NCI-H2107 (cell line): Measurements from ENCODE around the gene NPHS2.
"Not testable (repeated sequence)": the region's sequence is repeated elsewhere in the genome, so short reads cannot be mapped to it uniquely, and the experiment has no call there.

Source experiments
- DNase-seq: peaks from one replicate; lab custom pipeline; 2025; lab: John Stamatoyannopoulos, UW

Gene NPHS2

DNA sequence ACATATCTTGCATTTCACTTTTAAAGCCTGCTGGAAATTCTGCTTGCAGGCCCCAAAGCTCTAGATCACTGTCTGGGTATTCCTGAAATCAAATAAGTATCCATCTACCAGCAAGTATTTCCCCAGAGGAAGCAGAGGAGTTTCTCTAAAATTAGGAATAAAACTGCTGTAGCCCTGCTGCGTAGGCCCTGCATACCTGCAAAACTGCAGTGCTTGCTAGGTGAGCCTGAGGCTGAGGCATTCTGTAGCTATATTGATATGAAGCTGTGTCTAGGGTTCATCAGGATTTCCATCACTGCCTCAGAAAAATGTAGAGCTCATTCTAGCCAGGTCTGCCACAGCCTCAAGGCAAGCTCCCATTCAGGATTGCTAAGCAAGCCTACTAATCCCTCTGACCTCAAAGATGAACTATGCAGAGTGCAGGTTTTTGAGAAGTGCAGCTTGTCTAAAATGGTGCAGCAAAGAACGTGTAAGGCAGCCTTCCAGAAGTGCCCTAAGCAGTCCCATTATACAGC is 28.7 kb downstream of the NPHS2 start:
- DNase-seq = no peak

DNA sequence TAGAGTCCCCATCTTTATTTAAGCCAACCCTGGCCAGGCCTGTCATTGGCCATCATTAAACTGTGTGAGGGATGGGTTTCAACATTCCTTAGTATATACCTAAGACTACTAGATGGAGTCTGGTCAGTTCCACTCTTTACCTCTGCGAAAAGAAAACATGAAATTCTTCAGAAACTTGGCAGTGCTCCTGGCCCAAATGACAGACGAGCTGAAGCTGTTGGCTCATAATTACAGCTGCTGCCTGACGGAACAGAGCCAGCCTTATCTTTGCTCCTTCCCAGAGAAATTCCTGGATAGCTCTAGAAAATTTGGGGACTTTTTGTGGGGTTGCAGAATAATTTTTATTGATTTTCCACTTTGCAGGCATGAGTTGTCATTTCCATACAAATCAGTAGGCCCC is 30.4 kb downstream of the NPHS2 start:
- no peak for DNase-seq

DNA sequence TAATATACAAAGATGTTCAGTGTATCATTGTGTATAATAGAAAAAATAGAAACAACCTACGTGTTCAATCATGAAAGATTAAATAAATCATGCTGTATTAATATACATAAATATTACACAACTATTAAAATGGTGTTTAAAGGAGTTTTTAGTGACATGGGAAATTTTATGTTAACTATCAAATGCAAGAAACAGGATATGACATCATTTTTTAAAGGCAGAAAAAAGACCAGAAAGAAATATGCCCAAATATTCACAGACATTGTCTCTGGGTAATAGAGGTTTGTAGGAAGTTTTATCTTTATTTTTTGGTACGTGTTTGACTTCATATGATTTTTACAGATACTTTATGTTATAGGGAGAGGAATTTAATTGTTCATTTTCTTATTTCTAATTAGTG is 34.0 kb downstream of the NPHS2 start:
- DNase-seq = no peak

DNA sequence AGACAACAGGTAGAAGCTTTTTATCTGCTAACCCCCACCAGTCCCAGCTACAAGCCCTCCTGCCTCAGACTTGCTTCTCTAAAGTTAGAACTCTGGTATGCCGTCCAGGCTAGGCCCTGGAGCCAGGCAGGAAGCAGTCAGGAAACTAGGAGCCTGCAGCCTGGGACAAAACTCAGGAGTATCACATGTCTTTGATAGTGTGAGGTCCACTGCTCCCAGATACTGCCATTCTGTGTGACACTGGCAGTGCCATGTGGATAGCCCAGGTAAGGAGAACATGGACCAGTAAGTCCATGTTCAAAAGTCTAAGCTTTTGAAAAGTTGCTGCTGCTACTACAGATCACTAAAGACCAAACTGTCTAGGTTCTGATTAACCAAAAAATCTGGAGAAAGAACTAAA is 45.4 kb downstream of the NPHS2 start:
- DNase-seq = no peak

DNA sequence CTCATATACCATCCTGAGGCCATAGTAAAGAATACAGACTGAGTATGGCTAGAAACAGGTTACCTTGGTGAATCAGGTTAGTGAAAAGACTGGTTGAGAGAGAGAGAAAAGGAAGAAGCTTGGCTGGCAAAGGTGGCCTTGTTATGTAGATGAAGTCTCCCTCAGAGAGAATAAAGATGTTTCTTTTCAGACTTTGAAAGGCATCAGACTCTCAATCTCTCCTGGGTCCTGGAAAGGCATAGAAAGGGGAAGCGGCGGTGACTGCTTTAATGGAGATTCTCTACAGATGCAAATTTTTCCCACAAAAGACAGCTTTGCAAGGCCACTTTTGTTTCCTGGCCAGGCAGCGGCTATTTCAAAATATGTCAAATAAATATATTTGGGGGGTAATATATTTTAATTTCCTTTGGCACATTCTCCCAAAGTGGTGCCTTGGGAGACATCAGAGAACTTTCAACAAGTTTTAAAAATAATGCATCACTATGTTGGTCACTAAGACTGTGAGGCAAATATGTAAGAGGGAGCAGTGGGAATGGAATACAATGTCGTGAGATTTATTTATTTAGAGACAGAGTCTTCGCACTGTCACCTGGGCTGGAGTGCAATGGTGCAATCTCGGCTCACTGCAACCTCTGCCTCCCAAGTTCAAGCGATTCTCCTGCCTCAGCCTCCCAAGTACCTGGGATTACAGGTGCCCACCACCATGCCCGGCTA is 46.1 kb downstream of the NPHS2 start:
- DNase-seq = no peak

DNA sequence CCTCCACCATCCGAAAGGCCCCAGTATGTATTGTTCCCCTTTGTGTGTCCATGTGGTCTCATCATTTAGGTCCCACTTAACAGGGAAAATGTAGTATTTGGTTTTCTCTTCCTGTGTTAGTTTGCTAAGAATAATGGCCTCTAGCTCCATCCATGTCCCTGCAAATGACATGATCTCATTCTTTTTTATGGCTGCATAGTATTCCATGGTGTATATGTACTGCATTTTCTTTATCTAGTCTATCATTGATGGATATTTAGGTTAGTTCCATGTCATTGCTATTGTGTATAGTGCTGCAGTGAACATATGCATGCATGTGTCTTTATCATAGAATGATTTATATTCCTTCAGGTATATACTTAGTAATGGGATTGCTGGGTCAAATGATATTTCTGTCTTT is 57.2 kb downstream of the NPHS2 start:
- not testable (repeated sequence) for DNase-seq

DNA sequence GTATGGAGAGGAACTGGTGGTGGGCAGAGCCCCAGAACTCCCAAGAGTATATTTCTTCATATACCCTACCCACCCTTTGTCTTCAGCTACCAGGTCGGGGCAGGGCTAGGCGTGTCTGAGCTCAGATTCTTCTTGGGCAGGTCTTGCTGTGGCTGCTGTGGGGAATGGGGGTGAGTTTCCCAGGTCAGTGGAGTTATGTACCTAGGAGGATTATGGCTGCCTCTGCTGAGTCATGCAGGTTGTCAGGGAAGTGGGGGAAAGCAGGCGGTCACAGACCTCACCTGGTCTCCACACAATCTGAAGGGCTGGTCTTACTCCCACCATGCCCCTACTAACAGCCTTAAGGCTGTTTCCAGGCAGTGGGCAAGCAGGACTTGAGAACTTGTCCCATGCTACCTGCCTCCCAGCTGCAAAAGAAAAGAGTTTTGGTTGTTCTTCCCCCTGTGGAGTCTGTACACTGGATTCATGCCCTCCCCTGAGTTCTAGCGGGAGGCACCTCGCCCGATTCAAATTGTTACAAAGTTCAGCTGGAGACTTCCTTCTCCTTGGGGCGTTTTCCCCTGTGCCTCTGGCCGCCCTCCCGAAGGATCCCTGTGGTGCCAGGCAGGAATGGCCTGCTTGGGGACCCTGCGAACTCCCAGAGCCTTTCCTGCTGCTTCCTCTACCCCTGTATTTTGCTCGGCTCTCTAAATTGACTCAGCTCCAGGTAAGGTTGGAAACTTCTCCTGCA is 58.6 kb downstream of the NPHS2 start:
- no peak for DNase-seq

DNA sequence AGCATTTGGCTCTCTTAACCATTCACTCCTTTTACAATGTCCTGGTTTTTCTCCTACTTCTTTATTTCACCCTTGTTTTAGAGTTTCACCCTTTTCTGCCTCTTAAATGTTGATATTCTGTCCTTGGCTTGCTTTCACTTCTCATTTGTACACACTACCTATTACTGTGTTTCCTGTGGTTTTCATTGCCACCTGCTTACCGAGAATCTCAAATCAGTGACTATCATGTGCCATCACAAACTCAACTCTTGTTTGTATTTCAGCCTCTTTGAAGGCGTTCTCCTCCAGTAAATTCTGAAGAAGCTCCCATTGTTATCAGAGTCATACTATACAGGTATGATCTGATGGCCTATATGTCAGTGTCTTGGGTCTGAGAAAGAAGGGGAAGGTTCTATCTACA is 65.7 kb downstream of the NPHS2 start:
- no peak for DNase-seq

DNA sequence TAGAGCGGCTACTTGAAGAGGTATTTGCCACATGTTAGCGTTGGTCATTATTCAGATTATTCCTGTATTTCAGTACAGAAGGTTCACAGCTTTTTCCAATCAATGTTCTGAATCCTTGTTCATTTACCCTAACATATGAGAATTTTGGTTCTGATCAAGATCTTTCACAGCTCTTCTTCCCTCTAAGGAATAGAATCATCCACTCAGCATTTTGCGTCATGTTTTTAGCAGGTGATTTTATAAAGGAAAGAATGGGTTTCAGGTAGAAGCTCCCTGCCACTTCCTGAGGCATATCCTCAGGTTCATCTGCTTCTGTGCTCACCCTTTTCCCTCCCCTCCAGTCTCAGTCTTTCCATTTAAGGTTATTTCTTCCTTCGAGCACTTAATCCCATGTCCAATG is 66.4 kb downstream of the NPHS2 start:
- no peak for DNase-seq

DNA sequence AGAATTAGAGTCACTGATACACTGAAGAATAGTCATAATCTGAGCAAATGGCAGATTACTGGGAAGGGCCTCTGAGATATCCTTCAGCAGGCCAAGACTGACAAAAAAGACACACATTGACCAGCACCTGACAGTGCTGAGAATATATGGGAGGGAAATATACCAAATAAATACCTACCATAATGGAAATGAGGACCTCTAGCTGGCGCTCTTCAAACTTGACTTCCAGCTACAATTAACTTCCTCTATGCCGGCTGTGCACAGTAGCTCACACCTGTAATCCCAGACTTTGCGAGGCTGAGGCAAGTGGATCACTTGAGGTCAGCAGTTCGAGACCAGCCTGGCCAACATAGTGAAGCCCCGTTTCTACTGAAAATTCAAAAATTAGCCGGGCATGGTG is 69.5 kb downstream of the NPHS2 start:
- no peak for DNase-seq
